Measurements from ENCODE around the gene RTP2. TPM values are rescaled to one million over a fixed set of nuclear protein-coding genes. Genes with fewer than 3 reads are reported as not detected.

The RTP2 gene
- total RNA-seq, 1 donor from 2014 or later, result not detected

GRCh38 chr3:187719628-187720336 lies 17.4 kb upstream of the RTP2 start:
- no peaks in the 10 kb centered on the region for H3K9me3 Mint-ChIP-seq
- no peak for DNase-seq
- ChIA-PET CTCF (interaction anchor here (1.3 to 2.3 kb wide), 3 partner anchors 11 to 1235 kb away, joined by 3 to 6 read pairs (median 3); no protein-coding TSS in a partner anchor), POLR2A (no interaction called here)
- H3K36me3 Mint-ChIP-seq (ENCODE audit: low read depth), result peaks cover 45% of the 10 kb centered on the region
- no peaks in the 10 kb centered on the region for H3K27me3 Mint-ChIP-seq
- no peaks in the 10 kb centered on the region for H3K4me1 Mint-ChIP-seq
- intact Hi-C loops (cut with micrococcal nuclease), result no loop called here
- no peak overlapping the region for H3K27ac Mint-ChIP-seq
- no peak for ATAC-seq (ENCODE audit: low read depth)
- H3K4me3 Mint-ChIP-seq, result no peak overlapping the region
- TF ChIP-seq CTCF (IDR thresholded peaks at IDR 0.05), result no peak

GRCh38 chr3:187718802-187719201 lies 16.4 kb upstream of the RTP2 start:
- DNase-seq, result no peak
- intact Hi-C loops (cut with micrococcal nuclease), result no loop called here
- Mint-ChIP-seq H3K27ac (no peak overlapping the region), H3K27me3 (no peaks in the 10 kb centered on the region), H3K4me1 (no peaks in the 10 kb centered on the region), H3K9me3 (no peaks in the 10 kb centered on the region), H3K4me3 (no peak overlapping the region), H3K36me3 (ENCODE audit: low read depth) (peaks cover 35% of the 10 kb centered on the region)
- TF ChIP-seq CTCF (IDR thresholded peaks at IDR 0.05), result no peak
- ChIA-PET CTCF (interaction anchor here (0.6 to 1.3 kb wide), 3 partner anchors 10 to 1234 kb away, joined by 3 to 4 read pairs (median 3); no protein-coding TSS in a partner anchor), POLR2A (no interaction called here)
- no peak for ATAC-seq (ENCODE audit: low read depth)

- no peak overlapping the region for H3K4me3 Mint-ChIP-seq
- H3K9me3 Mint-ChIP-seq, result no peaks in the 10 kb centered on the region
- H3K4me1 Mint-ChIP-seq, result no peaks in the 10 kb centered on the region
- H3K36me3 Mint-ChIP-seq (ENCODE audit: low read depth), result peaks cover 23% of the 10 kb centered on the region
- H3K27me3 Mint-ChIP-seq, result no peaks in the 10 kb centered on the region
- DNase-seq (no peak), ATAC-seq (ENCODE audit: low read depth) (no peak)
- CTCF ChIA-PET, result interaction anchor here (0.9 kb wide), 1 partner anchor 40 kb away, joined by 3 read pairs; no protein-coding TSS in a partner anchor
- TF ChIP-seq CTCF (IDR thresholded peaks at IDR 0.05), result no peak
- POLR2A ChIA-PET, result no interaction called here
- no peak overlapping the region for H3K27ac Mint-ChIP-seq
- intact Hi-C loops (cut with micrococcal nuclease), result no loop called here
These were observed 15.2 kb upstream of the RTP2 start for GRCh38 chr3:187717572-187717971.

GRCh38 chr3:187714404-187714979 lies 12.1 kb upstream of the RTP2 start:
- H3K36me3 Mint-ChIP-seq (ENCODE audit: low read depth), result no peaks in the 10 kb centered on the region
- no peak overlapping the region for H3K27ac Mint-ChIP-seq
- intact Hi-C loops (cut with micrococcal nuclease), result loop anchor here (1.0 to 5.0 kb wide), 6 partner anchors 35 to 1434 kb away; no protein-coding TSS in a partner anchor
- DNase-seq (peak; percentile 32), ATAC-seq (ENCODE audit: low read depth) (peak; percentile 98)
- H3K9me3 Mint-ChIP-seq, result no peaks in the 10 kb centered on the region
- H3K27me3 Mint-ChIP-seq, result no peaks in the 10 kb centered on the region
- no peaks in the 10 kb centered on the region for H3K4me1 Mint-ChIP-seq
- CTCF ChIA-PET, result interaction anchor here (1.0 to 5.9 kb wide), 9 partner anchors 26 to 1247 kb away, joined by 3 to 58 read pairs (median 3); no protein-coding TSS in a partner anchor
- no peak overlapping the region for H3K4me3 Mint-ChIP-seq
- POLR2A ChIA-PET, result no interaction called here
- no peak for TF ChIP-seq CTCF (IDR thresholded peaks at IDR 0.05)

- Mint-ChIP-seq H3K27ac (no peak overlapping the region), H3K4me3 (no peak overlapping the region), H3K9me3 (no peaks in the 10 kb centered on the region), H3K4me1 (no peaks in the 10 kb centered on the region), H3K27me3 (no peaks in the 10 kb centered on the region), H3K36me3 (ENCODE audit: low read depth) (no peaks in the 10 kb centered on the region)
- ChIA-PET POLR2A (no interaction called here), CTCF (interaction anchor here (1.0 to 5.9 kb wide), 8 partner anchors 27 to 1242 kb away, joined by 3 to 58 read pairs (median 4); no protein-coding TSS in a partner anchor)
- intact Hi-C loops (cut with micrococcal nuclease), result loop anchor here (5.0 kb wide), 1 partner anchor 866 kb away; no protein-coding TSS in a partner anchor
- no peak for DNase-seq
- ATAC-seq (ENCODE audit: low read depth), result no peak
- TF ChIP-seq CTCF (IDR thresholded peaks at IDR 0.05), result no peak
These were observed 11.1 kb upstream of the RTP2 start for GRCh38 chr3:187713504-187713903.

Data from activated B cell treated with CpG ODN at 0.5 μM for 24 hours (primary cell).